GM19238 (cell line): ENCODE measurements around the gene NAP1L4.
"Not testable (repeated sequence)": the region's sequence is repeated elsewhere in the genome, so short reads cannot be mapped to it uniquely, and the experiment has no call there.

Experiments used
- DNase-seq: peaks from one replicate; pipeline ENCODE4 v3.0.0; 2011; ENCODE audit warnings: low spot score; ENCODE audit not compliant: insufficient read length

The NAP1L4 gene

GRCh38 chr11:2911088-2911784 lies 80.9 kb downstream of the NAP1L4 start:
- no peak for DNase-seq

DNA sequence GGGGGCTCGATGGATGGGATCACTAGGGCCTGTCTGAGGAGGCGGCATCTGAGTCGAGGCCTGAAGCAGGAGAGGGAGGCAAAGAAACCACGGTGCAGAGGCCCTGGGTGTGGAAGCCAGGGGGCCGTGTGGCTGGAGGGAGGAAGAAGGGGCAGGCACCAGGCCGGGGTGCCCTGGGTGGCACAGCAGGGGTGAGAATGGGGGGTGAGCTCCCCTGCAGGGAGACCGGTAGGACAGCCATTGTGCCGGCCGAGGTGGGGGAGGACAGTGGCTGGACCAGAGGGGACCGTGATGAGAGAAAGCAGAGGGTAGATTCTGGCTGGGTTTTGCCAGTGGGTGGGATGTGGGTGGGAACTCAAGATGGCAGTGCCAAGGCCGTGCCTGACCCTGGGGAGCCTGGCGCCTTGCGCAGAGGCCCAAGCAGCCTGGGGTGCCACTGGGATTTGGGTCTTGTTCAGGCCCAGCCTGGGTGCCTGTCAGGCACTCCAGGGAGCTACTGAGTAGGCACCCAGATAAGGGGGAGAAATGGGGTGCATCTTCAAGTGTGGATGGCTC lies 81.7 kb downstream of the NAP1L4 start:
- no peak for DNase-seq

DNA sequence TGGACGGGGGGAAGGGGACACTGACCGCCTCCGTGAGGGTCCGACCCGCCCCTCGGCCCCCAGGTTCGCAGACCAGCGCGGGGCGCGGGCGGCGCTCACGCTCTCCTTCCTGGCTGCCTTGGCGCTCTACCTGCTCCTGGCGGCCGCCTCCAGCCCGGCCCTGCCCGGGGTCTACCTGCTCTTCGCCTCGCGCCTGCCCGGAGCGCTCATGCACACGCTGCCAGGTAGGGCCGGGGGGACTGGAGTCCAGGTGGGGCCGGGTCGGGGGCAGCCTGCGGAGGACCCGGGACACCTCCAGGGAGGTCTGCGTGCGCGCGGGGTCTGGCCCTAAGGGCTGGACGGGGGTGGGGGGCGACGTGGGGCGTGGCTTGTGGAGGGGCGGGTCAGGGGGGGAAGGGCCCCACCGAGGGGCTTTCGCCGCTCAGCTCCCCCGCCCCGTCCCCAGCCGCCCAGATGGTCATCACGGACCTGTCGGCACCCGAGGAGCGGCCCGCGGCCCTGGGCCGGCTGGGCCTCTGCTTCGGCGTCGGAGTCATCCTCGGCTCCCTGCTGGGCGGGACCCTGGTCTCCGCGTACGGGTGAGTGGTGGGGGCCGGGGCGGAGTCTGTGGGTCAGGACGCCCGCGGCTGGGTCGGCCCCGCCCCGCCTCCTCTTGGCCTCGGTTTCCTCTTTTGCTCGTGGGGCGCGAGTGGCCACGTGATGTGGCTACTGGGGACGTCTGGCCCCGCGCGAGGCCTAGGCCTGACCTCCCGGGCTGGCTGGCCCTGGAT lies 82.8 kb downstream of the NAP1L4 start:
- no peak for DNase-seq

DNA sequence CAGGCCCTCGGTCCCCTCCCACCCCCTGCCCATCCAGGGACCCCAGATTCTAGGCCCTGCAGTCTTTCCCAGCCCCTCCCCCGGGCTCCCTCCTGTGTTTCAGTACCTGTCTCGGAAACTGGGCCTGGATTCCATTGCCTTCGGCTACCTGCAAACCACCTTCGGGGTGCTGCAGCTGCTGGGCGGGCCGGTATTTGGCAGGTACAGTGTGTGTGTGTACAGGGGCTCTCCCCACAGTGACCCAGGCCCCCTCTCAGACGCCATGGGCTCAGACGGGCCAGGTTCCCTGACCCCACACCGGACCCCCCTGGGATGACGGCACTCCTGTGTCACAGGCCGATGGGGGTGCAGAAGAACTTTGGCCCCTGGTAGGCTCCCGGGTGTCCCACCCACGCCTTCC lies 84.0 kb downstream of the NAP1L4 start:
- DNase-seq = no peak

- not testable (repeated sequence) for DNase-seq
Measured at GRCh38 chr11:2905299-2905698, 86.8 kb downstream of the NAP1L4 start.

- DNase-seq = no peak
Measured at GRCh38 chr11:2904153-2905052, 87.7 kb downstream of the NAP1L4 start.

DNA sequence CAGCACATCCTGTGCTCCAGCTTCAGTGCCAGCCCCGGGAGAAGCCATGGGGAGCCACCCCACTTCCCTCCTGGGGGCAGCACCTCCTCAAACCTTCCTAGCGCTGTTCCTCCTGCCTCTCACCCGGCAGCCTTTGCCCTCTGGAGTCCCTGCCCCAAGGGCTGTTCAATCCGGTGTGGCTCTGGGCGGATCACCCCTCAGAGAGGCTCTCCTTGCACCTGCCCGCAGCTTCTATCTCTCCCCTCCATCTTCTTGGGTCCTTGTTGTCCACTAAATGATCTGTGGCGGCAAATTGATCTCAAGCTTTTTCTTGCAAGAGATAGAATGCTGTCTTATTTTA lies 88.5 kb downstream of the NAP1L4 start:
- DNase-seq = no peak

GRCh38 chr11:2902784-2903671 lies 89.1 kb downstream of the NAP1L4 start:
- DNase-seq = no peak

DNA sequence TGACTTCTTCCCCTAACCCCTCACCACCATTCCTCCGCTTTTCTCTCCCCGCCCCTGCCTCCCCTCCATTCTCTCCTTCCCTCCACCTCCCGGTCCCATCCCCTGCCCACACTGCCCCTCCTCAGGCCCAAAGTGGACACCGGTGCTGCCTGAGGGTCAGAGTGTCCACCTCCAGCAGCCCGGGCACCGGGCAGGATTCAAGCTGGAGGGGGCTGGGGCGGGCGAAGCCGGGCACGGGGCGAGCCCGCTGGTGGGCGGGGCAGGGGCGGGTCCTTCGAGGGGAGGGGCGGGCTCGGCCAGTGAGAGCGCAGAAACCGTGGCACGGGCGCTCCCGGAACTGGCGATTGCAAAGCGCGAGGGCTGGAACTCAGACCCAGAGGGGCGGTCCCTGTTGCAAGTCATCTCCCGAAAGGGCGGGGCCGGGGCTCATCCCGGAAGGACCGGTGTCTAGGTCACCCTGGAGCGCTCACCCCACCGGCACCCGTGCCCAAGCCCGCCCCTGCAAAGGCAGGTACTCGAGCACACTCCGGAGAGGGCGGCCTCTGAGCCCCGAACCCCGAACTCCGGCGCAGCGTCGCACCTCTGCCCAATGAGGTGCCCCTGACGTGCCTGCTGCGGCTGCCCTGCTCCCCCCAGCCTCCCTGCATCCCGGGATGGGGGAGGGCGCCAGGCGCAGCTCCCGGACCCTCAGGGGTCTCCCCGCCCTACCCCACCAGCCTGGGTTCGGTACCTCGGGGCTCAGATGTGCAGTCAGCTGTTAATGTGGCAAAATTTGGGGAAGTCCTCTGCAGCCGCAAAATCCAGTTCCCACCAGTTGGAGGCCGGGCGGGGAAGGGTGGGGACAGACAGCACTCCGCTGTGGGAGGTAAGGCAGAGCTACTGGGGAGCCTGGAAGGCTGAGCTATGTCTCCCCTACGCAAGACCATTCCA lies 90.0 kb downstream of the NAP1L4 start:
- peak; percentile 99 for DNase-seq

DNA sequence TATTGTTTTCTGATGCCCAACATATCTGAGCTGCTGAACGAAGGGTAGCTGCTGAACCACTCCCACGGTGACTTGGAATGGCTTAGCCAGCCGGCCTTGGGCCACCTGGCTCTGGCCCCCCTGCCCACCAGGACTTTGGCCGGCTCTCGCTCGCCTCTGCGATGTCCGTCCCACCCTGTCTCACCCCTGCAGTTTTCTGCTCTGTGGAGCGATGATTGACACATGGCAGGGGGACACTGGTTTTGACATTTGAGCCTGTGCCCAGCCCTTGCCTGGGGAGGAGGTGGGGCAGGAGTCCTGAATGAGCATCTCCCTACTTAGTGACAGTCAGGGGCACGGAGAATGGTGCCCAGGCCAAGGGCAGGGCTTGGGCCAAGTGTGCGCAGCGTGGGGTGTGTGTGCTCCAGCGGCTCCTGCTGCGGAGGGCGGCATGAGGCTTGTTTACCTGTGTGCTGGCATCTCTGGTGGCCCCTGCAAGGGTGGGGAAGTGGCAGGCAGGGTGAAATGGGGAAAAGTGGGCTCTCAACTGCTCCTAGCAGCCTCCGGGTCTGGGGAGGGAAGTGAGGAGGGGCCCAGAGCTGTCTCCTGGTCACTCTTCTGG lies 90.8 kb downstream of the NAP1L4 start:
- no peak for DNase-seq

DNA sequence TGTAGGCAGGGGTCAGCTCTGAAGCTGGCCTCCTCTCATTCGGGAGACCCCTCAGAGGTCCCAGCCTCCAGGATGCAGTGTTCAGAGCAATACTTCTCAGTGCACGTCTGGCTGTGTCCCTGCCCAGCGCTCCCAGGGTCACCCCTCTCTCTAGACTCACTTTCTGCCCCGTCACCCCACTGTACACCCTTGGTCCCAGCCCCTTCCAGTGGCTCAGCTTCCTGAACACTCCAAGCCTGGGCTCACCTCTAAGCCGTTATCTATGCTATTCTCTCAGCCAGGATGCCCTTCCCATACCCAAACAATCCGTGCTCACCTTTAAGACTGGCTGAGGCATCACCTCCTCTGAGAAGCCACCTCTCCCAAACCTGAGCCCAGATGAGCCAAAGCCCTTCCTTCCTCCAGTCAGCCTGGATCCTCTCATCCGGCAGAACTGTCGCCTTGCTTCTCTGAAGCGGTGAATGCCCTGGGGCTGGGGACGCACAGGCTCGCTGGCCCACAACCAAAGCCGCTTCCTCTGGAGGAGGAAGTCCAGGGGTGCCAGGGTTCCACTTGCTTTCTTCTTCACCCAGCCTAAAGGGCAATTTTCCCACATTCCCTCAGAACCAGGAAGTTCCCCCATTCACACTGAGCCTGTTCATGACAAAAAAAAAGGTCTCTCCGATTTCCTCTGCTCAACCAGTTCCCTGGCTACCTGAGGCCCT lies 92.9 kb downstream of the NAP1L4 start:
- no peak for DNase-seq

DNA sequence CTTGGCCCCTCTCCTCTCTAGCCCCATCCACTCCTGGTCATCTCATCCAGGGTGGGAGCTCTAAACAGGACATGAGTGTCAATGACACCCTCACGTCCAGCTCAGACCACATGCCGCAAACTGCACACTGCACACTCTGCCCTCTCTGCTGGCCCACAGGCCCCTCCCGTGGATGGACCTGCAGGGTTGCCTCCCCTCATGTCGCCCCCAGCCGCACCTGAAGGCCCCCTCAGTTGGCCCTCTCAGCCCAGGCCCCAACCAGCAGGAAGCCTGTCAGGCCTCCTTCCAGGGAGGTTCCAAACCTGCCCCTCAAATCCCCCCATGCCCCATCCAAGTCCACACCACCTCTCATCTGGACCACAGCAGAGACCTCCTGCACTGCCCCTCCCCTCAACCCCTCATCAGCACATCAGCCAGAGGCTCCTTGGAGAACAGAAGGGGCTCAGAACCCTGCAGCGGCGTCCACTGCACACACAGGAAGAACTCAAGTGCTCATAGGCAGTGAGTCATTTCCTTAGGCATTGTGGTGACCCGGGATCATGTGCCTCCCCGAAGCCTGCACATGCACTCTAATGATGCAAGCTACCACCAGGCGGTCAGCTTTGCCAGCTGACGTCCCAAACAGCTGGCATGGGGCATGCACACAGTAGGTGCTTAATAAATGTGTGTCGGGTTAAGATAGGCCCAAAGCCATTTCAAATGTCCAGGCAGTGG lies 93.6 kb downstream of the NAP1L4 start:
- DNase-seq = no peak

- DNase-seq = no peak
Measured at GRCh38 chr11:2897048-2897447, 95.1 kb downstream of the NAP1L4 start.

DNA sequence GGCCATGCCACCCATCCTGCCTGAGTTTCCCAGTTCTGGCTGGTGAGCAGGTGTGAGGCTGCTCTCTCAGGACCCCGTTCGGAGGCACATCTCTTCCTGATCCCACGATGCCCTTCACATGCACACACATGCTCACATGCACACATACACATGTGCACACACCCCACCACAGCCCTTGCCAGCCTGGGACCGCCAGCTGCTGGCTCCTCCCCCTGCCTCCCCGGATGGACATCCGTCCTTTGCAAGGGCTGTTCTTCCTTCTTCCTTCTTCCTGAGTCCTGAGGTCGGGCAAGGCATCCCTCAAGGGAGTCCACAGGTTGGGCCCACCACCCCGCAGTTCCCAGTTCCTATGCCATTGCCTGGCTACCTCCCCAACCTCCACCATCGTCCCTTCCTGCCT lies 96.1 kb downstream of the NAP1L4 start:
- DNase-seq = no peak
